ENCODE measurements around the gene NSUN2.

DNA sequence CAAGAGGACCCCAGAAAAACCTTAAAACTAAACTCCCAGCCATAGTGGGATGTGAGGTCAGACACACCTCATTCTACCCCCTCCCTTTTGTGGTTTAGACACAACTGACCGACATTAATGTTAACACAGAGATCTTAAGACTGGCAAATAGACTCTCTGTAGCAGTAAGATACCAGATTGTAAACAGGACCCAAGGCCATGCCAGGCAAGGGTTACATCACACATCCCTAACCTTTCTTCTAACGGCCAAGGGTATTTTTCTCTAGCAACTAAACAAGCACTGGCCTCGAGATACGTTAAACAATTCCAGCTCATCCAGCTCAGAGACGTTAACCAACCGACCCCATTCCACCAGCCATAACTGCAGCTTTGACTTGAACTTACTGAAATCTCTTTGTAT, 38.8 kb downstream of the NSUN2 start:
- TF ChIP-seq CTCF (conservative IDR thresholded peaks at IDR 0.05; ENCODE audit: low read depth in 2 of 2) (no peak), EZH2 (IDR thresholded peaks at IDR 0.05; ENCODE audit: low read depth, unreplicated experiment) (no peak), STAT1 (IDR thresholded peaks at IDR 0.05; ENCODE audit: unreplicated experiment) (no peak), EZH2phosphoT487 (IDR thresholded peaks at IDR 0.05; ENCODE audit: unreplicated experiment) (no peak), POLR2AphosphoS5 (IDR thresholded peaks at IDR 0.05; ENCODE audit: low read depth) (no peak), REST (IDR thresholded peaks at IDR 0.05; ENCODE audit: unreplicated experiment) (no peak), ETS1 (IDR thresholded peaks at IDR 0.05) (no peak), NANOG (IDR thresholded peaks at IDR 0.05; ENCODE audit: borderline replicate concordance) (no peak), JUNB (IDR thresholded peaks at IDR 0.05; ENCODE audit: unreplicated experiment) (no peak), CREB1 (CRISPR knock-in tag; IDR thresholded peaks at IDR 0.05; ENCODE audit: low read depth) (no peak)
- TF ChIP-seq, protein P1, sequence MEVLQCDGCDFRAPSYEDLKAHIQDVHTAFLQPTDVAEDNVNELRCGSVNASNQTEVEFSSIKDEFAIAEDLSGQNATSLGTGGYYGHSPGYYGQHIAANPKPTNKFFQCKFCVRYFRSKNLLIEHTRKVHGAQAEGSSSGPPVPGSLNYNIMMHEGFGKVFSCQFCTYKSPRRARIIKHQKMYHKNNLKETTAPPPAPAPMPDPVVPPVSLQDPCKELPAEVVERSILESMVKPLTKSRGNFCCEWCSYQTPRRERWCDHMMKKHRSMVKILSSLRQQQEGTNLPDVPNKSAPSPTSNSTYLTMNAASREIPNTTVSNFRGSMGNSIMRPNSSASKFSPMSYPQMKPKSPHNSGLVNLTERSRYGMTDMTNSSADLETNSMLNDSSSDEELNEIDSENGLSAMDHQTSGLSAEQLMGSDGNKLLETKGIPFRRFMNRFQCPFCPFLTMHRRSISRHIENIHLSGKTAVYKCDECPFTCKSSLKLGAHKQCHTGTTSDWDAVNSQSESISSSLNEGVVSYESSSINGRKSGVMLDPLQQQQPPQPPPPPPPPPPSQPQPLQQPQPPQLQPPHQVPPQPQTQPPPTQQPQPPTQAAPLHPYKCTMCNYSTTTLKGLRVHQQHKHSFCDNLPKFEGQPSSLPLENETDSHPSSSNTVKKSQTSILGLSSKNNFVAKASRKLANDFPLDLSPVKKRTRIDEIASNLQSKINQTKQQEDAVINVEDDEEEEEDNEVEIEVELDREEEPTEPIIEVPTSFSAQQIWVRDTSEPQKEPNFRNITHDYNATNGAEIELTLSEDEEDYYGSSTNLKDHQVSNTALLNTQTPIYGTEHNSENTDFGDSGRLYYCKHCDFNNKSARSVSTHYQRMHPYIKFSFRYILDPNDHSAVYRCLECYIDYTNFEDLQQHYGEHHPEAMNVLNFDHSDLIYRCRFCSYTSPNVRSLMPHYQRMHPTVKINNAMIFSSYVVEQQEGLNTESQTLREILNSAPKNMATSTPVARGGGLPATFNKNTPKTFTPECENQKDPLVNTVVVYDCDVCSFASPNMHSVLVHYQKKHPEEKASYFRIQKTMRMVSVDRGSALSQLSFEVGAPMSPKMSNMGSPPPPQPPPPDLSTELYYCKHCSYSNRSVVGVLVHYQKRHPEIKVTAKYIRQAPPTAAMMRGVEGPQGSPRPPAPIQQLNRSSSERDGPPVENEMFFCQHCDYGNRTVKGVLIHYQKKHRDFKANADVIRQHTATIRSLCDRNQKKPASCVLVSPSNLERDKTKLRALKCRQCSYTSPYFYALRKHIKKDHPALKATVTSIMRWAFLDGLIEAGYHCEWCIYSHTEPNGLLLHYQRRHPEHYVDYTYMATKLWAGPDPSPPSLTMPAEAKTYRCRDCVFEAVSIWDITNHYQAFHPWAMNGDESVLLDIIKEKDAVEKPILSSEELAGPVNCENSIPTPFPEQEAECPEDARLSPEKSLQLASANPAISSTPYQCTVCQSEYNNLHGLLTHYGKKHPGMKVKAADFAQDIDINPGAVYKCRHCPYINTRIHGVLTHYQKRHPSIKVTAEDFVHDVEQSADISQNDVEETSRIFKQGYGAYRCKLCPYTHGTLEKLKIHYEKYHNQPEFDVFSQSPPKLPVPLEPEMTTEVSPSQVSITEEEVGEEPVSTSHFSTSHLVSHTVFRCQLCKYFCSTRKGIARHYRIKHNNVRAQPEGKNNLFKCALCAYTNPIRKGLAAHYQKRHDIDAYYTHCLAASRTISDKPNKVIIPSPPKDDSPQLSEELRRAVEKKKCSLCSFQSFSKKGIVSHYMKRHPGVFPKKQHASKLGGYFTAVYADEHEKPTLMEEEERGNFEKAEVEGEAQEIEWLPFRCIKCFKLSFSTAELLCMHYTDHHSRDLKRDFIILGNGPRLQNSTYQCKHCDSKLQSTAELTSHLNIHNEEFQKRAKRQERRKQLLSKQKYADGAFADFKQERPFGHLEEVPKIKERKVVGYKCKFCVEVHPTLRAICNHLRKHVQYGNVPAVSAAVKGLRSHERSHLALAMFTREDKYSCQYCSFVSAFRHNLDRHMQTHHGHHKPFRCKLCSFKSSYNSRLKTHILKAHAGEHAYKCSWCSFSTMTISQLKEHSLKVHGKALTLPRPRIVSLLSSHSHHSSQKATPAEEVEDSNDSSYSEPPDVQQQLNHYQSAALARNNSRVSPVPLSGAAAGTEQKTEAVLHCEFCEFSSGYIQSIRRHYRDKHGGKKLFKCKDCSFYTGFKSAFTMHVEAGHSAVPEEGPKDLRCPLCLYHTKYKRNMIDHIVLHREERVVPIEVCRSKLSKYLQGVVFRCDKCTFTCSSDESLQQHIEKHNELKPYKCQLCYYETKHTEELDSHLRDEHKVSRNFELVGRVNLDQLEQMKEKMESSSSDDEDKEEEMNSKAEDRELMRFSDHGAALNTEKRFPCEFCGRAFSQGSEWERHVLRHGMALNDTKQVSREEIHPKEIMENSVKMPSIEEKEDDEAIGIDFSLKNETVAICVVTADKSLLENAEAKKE (CRISPR knock-in tag; IDR thresholded peaks at IDR 0.05), result no peak
